ENCODE data around the gene RASD1. TPM values are rescaled to one million over a fixed set of nuclear protein-coding genes. Genes with fewer than 3 reads are reported as not detected.

Gene RASD1
- total RNA-seq, 1 experiment from 2014 or later = 5.7 TPM

DNA sequence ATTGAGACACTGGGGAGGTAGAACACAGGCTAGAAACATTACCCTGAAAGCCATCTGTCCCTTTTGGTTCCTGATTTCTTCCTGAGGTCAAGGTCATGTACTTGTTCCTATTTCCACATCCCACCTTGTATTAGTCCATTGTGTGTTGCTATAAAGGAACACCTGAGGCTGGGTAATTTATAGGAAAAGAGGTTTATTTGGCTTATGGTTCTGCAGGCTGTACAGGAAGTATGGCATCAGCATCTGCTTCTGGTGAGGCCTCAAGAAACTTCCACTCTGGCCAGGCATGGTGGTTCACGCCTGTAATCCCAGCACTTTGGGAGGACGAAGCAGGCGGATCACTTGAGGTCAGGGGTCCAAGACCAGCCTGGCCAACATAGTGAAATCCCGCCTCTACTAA lies 26.8 kb downstream of the RASD1 start:
- no peak overlapping the region for H3K9ac ChIP-seq (ENCODE audit: extremely low read depth, insufficient read length, low read length)
- no peak overlapping the region for H3K56ac ChIP-seq (ENCODE audit: insufficient read length, low read depth, low read length)
- Mint-ChIP-seq H3K27me3 (ENCODE audit: low read depth) (peaks cover 55% of the 10 kb centered on the region), H3K4me3 (no peak overlapping the region), H3K36me3 (ENCODE audit: insufficient read depth in 1 of 3, low read depth in 3 of 3) (no peaks in the 10 kb centered on the region), H3K27ac (no peak overlapping the region), H3K4me1 (peaks cover 0 to 3% of the 10 kb centered on the region in 2 experiments; a peak in 3 of 4 replicates), H3K9me3 (no peaks in the 10 kb centered on the region)
- H2AFZ ChIP-seq (ENCODE audit: low read length) = no peak overlapping the region
- H3K79me1 ChIP-seq (ENCODE audit: insufficient read depth, low read depth, low read length, poor library complexity, severe bottlenecking) = no peaks in the 10 kb centered on the region
- no peaks in the 10 kb centered on the region for H3K27me3 ChIP-seq (ENCODE audit: insufficient read depth, low read length)
- no peaks in the 10 kb centered on the region for H3K9me3 ChIP-seq (ENCODE audit: control insufficient read depth, low read depth, low read length)
- H4K8ac ChIP-seq (replicated peaks; ENCODE audit: insufficient read length, low read depth, low read length) = no peak overlapping the region
- no peak overlapping the region for H3K4me2 ChIP-seq (ENCODE audit: insufficient read depth, insufficient read length, low read length)
- no peak overlapping the region for H2BK12ac ChIP-seq (ENCODE audit: insufficient read length, low read depth, low read length)
- DNase-seq = no peak
- no peak overlapping the region for H4K91ac ChIP-seq (ENCODE audit: insufficient read length, low read depth, low read length)
- no peak overlapping the region for H2BK20ac ChIP-seq (ENCODE audit: low read depth, low read length, poor library complexity, severe bottlenecking)
- H4K5ac ChIP-seq (ENCODE audit: insufficient read length, low read depth, low read length) = no peak overlapping the region
- no peaks in the 10 kb centered on the region for H4K20me1 ChIP-seq (ENCODE audit: control insufficient read depth, insufficient read depth, insufficient read length)
- no peak overlapping the region for H2BK120ac ChIP-seq (ENCODE audit: low read depth, low read length, poor library complexity, severe bottlenecking)
- no peak overlapping the region for H3K23ac ChIP-seq (ENCODE audit: insufficient read length, low read depth, low read length)
- no peak overlapping the region for H2AK5ac ChIP-seq (ENCODE audit: insufficient read length, low read length)
- no CpG with 5 or more reads among the region's 4 CpGs for WGBS (ENCODE audit: extremely low coverage, insufficient read length, low lambda C conversion rate)
- H3K79me2 ChIP-seq (ENCODE audit: insufficient read depth, low read length) = no peaks in the 10 kb centered on the region
- no peak overlapping the region for H3K4ac ChIP-seq (ENCODE audit: low read depth, low read length)
- H2BK5ac ChIP-seq (ENCODE audit: insufficient read length, low read length) = no peak overlapping the region
- no peak overlapping the region for H3K18ac ChIP-seq (ENCODE audit: insufficient read length, low read depth, low read length)
- H2BK15ac ChIP-seq (ENCODE audit: low read depth, low read length) = no peak overlapping the region
- H3T11ph ChIP-seq (ENCODE audit: low read length) = no peak overlapping the region
- TF ChIP-seq, protein P1, sequence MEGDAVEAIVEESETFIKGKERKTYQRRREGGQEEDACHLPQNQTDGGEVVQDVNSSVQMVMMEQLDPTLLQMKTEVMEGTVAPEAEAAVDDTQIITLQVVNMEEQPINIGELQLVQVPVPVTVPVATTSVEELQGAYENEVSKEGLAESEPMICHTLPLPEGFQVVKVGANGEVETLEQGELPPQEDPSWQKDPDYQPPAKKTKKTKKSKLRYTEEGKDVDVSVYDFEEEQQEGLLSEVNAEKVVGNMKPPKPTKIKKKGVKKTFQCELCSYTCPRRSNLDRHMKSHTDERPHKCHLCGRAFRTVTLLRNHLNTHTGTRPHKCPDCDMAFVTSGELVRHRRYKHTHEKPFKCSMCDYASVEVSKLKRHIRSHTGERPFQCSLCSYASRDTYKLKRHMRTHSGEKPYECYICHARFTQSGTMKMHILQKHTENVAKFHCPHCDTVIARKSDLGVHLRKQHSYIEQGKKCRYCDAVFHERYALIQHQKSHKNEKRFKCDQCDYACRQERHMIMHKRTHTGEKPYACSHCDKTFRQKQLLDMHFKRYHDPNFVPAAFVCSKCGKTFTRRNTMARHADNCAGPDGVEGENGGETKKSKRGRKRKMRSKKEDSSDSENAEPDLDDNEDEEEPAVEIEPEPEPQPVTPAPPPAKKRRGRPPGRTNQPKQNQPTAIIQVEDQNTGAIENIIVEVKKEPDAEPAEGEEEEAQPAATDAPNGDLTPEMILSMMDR (conservative IDR thresholded peaks at IDR 0.05) = no peak
- no peaks in the 10 kb centered on the region for H3K4me1 ChIP-seq (ENCODE audit: insufficient read depth, low read length)
- H3K27ac ChIP-seq (ENCODE audit: insufficient read length, low read depth, low read length) = no peak overlapping the region
- H3K14ac ChIP-seq (ENCODE audit: insufficient read depth, low read length) = no peak overlapping the region
- no peaks in the 10 kb centered on the region for H3K23me2 ChIP-seq (ENCODE audit: insufficient read length, low read depth, low read length, poor library complexity, severe bottlenecking)
